Gastrocnemius medialis (tissue), 4 donors: ENCODE measurements around the gene SRF. TPM values are rescaled to one million over a fixed set of nuclear protein-coding genes. Genes with fewer than 3 reads are reported as not detected.

Source experiments
- ATAC-seq, 2 donors: fragments of 150-250 bp; one replicate each; pipeline ENCODE4 v1.9.1; 2016
- DNase-seq, 2 donors: peaks; one replicate each; pipeline ENCODE4 v3.0.0-alpha.2; 2019
- H3K27ac ChIP-seq, 4 donors: fragments of 200-600 bp; sonication (generic); 1 replicate in 1 of 4; 2 replicates in 3 of 4; pipeline ENCODE4 v1.5.1; 2016 to 2018; ENCODE audit warnings: mild to moderate bottlenecking in 2 of 4, moderate library complexity in 1 of 4
- H3K27me3 ChIP-seq, 3 donors: fragments of 200-600 bp; sonication (generic) in 2 of 3; 1 replicate in 1 of 3; 2 replicates in 2 of 3; pipeline versions ENCODE4 v1.5.1 to v1.6.0; 2016 to 2019; ENCODE audit warnings: mild to moderate bottlenecking in 1 of 3, moderate library complexity in 1 of 3
- H3K36me3 ChIP-seq, 2 donors: fragments of 200-600 bp; sonication (generic) in 1 of 2; one replicate each; pipeline ENCODE4 v1.5.1; 2017 to 2018
- H3K4me1 ChIP-seq, 2 donors: fragments of 200-600 bp; sonication (generic) in 1 of 2; one replicate each; pipeline ENCODE4 v1.5.1; 2016 to 2017; ENCODE audit warnings: mild to moderate bottlenecking in 2 of 2
- H3K4me3 ChIP-seq, 4 donors: fragments of 200-600 bp; sonication (generic) in 3 of 4; 1 replicate in 1 of 4; 2 replicates in 3 of 4; pipeline ENCODE4 v1.5.1; 2016 to 2019; ENCODE audit warnings: mild to moderate bottlenecking in 2 of 4
- H3K9me3 ChIP-seq, 3 donors: fragments of 200-600 bp; sonication (generic) in 2 of 3; 1 replicate in 1 of 3; 2 replicates in 2 of 3; pipeline ENCODE4 v1.5.1; 2016 to 2019
- CTCF ChIP-seq, 5 experiments: fragments of 450-650 bp in 3 of 5; fragments of 200-600 bp in 2 of 5; sonication (generic) in 2 of 5; IDR thresholded peaks in 4 of 5; conservative IDR thresholded peaks in 1 of 5; 1 replicate in 4 of 5; 2 replicates in 1 of 5; pipeline ENCODE4 v1.5.1; 2016 to 2019; ENCODE audit warnings: antibody characterized with exemption in 5 of 5, mild to moderate bottlenecking in 3 of 5, moderate library complexity in 3 of 5
- POLR2A ChIP-seq, 2 donors: fragments of 450-650 bp; IDR thresholded peaks; one replicate each; pipeline ENCODE4 v1.6.1; 2017; ENCODE audit warnings: antibody characterized with exemption in 2 of 2, mild to moderate bottlenecking in 2 of 2, moderate library complexity in 2 of 2
- in situ Hi-C, 4 donors: fragments of 200-750 bp; cut with MboI; loops; one replicate each; pipeline versions ENCODE4 v1.15.0 to v1.8.0; 2017; ENCODE audit warnings: low sequenced_read_pairs in 4 of 4
- intact Hi-C: fragments of 100-400 bp; cut with DNase I; formaldehyde crosslinking; loops from one replicate; pipeline ENCODE4 v1.15.1; 2023; ENCODE audit warnings: low total_unique reads
- total RNA-seq, 4 donors: library from RNA; depleted of rRNA; stranded (reverse); fragments of >200 nt; gene quantifications; one replicate each; pipeline versions ENCODE4 v1.1.0 to v1.2.3, GENCODE V29; 2016

Gene SRF
- total RNA-seq, 4 donors from 2014 or later, result 35.2 to 54.7 (median 44.9) TPM

- Histone ChIP-seq H3K27ac (no peak overlapping the region), H3K27me3 (no peaks in the 10 kb centered on the region), H3K36me3 (peaks cover 0 to 57% of the 10 kb centered on the region in 2 donors), H3K9me3 (no peaks in the 10 kb centered on the region), H3K4me1 (no peaks in the 10 kb centered on the region), H3K4me3 (no peak overlapping the region)
- intact Hi-C loops (no loop called here), in situ Hi-C loops (no loop called here)
- DNase-seq, result no peak
- no peak for TF ChIP-seq POLR2A (IDR thresholded peaks at IDR 0.05)
- TF ChIP-seq CTCF (IDR thresholded peaks at IDR 0.05 in 4 of 5, conservative IDR thresholded peaks at IDR 0.05 in 1 of 5), result no peak
- no peak for ATAC-seq
Observed at GRCh38 chr6:43217351-43217750, 46.3 kb downstream of the SRF start.

- Histone ChIP-seq H3K4me1 (no peaks in the 10 kb centered on the region), H3K4me3 (no peak overlapping the region), H3K36me3 (peaks cover 0 to 65% of the 10 kb centered on the region in 2 donors), H3K27me3 (no peaks in the 10 kb centered on the region), H3K9me3 (no peaks in the 10 kb centered on the region), H3K27ac (no peak overlapping the region)
- DNase-seq (no peak), ATAC-seq (no peak)
- intact Hi-C loops (no loop called here), in situ Hi-C loops (no loop called here)
- no peak for TF ChIP-seq CTCF (IDR thresholded peaks at IDR 0.05 in 4 of 5, conservative IDR thresholded peaks at IDR 0.05 in 1 of 5)
- TF ChIP-seq POLR2A (IDR thresholded peaks at IDR 0.05), result no peak
Observed at GRCh38 chr6:43219119-43219518, 48.0 kb downstream of the SRF start.

GRCh38 chr6:43219814-43220213, 48.7 kb downstream of the SRF start:
- Histone ChIP-seq H3K27ac (no peak overlapping the region), H3K27me3 (no peaks in the 10 kb centered on the region), H3K4me3 (no peak overlapping the region), H3K36me3 (peaks cover 0 to 68% of the 10 kb centered on the region in 2 donors), H3K4me1 (no peaks in the 10 kb centered on the region), H3K9me3 (no peaks in the 10 kb centered on the region)
- DNase-seq, result no peak
- ATAC-seq, result no peak
- in situ Hi-C loops (no loop called here), intact Hi-C loops (no loop called here)
- TF ChIP-seq CTCF (IDR thresholded peaks at IDR 0.05 in 4 of 5, conservative IDR thresholded peaks at IDR 0.05 in 1 of 5), result no peak
- no peak for TF ChIP-seq POLR2A (IDR thresholded peaks at IDR 0.05)

DNA sequence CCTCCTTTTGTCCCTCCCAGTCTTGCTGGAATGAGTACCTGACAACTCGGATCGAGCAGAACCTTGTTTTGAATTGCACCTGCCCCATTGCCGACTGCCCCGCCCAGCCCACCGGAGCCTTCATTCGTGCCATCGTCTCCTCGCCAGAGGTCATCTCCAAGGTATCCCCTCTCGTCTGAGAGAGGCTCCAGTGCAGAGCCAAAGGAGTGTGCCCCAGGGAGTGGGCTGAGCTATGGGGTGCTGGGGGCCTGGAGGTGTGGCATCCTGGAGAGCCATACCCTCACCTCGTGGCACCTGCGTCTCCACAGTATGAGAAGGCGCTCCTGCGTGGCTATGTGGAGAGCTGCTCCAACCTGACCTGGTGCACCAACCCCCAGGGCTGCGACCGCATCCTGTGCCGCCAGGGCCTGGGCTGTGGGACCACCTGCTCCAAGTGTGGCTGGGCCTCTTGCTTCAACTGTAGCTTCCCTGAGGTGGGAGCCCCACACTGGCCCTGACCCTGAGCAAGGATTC, 49.4 kb downstream of the SRF start:
- H3K27ac ChIP-seq, result no peak overlapping the region
- no peaks in the 10 kb centered on the region for H3K4me1 ChIP-seq
- no peaks in the 10 kb centered on the region for H3K27me3 ChIP-seq
- TF ChIP-seq POLR2A (IDR thresholded peaks at IDR 0.05) (no peak), CTCF (IDR thresholded peaks at IDR 0.05 in 4 of 5, conservative IDR thresholded peaks at IDR 0.05 in 1 of 5) (no peak)
- in situ Hi-C loops (no loop called here), intact Hi-C loops (no loop called here)
- no peak overlapping the region for H3K4me3 ChIP-seq
- ATAC-seq (no peak), DNase-seq (no peak)
- H3K9me3 ChIP-seq, result no peaks in the 10 kb centered on the region
- H3K36me3 ChIP-seq, result peaks cover 0 to 61% of the 10 kb centered on the region in 2 donors
